ENCODE results near the gene FIGNL1.

- TF ChIP-seq CTCF (IDR thresholded peaks at IDR 0.05), result no peak
- no peak for TF ChIP-seq ZFX (IDR thresholded peaks at IDR 0.05; ENCODE audit: borderline replicate concordance)
These were observed 16.9 kb upstream of the FIGNL1 start for GRCh38 chr7:50466815-50467585.

Measured in 22Rv1 (cell line).